Gastrocnemius medialis (tissue), 4 donors: ENCODE data around the gene NFAM1. TPM values are rescaled to one million over a fixed set of nuclear protein-coding genes. Genes with fewer than 3 reads are reported as not detected.

Experiments
- ATAC-seq, 2 donors: fragments of 150-250 bp; one replicate each; pipeline ENCODE4 v1.9.1; 2016
- DNase-seq, 2 donors: peaks; one replicate each; pipeline ENCODE4 v3.0.0-alpha.2; 2019
- H3K27ac ChIP-seq, 4 donors: fragments of 200-600 bp; sonication (generic); 1 replicate in 1 of 4; 2 replicates in 3 of 4; pipeline ENCODE4 v1.5.1; 2016 to 2018; ENCODE audit warnings: mild to moderate bottlenecking in 2 of 4, moderate library complexity in 1 of 4
- H3K27me3 ChIP-seq, 3 donors: fragments of 200-600 bp; sonication (generic) in 2 of 3; 1 replicate in 1 of 3; 2 replicates in 2 of 3; pipeline versions ENCODE4 v1.5.1 to v1.6.0; 2016 to 2019; ENCODE audit warnings: mild to moderate bottlenecking in 1 of 3, moderate library complexity in 1 of 3
- H3K36me3 ChIP-seq, 2 donors: fragments of 200-600 bp; sonication (generic) in 1 of 2; one replicate each; pipeline ENCODE4 v1.5.1; 2017 to 2018
- H3K4me1 ChIP-seq, 2 donors: fragments of 200-600 bp; sonication (generic) in 1 of 2; one replicate each; pipeline ENCODE4 v1.5.1; 2016 to 2017; ENCODE audit warnings: mild to moderate bottlenecking in 2 of 2
- H3K4me3 ChIP-seq, 4 donors: fragments of 200-600 bp; sonication (generic) in 3 of 4; 1 replicate in 1 of 4; 2 replicates in 3 of 4; pipeline ENCODE4 v1.5.1; 2016 to 2019; ENCODE audit warnings: mild to moderate bottlenecking in 2 of 4
- H3K9me3 ChIP-seq, 3 donors: fragments of 200-600 bp; sonication (generic) in 2 of 3; 1 replicate in 1 of 3; 2 replicates in 2 of 3; pipeline ENCODE4 v1.5.1; 2016 to 2019
- POLR2A ChIP-seq, 2 donors: fragments of 450-650 bp; IDR thresholded peaks; one replicate each; pipeline ENCODE4 v1.6.1; 2017; ENCODE audit warnings: antibody characterized with exemption in 2 of 2, mild to moderate bottlenecking in 2 of 2, moderate library complexity in 2 of 2
- in situ Hi-C, 4 donors: fragments of 200-750 bp; cut with MboI; loops; one replicate each; pipeline versions ENCODE4 v1.15.0 to v1.8.0; 2017; ENCODE audit warnings: low sequenced_read_pairs in 4 of 4
- intact Hi-C: fragments of 100-400 bp; cut with DNase I; formaldehyde crosslinking; loops from one replicate; pipeline ENCODE4 v1.15.1; 2023; ENCODE audit warnings: low total_unique reads
- total RNA-seq, 4 donors: library from RNA; depleted of rRNA; stranded (reverse); fragments of >200 nt; gene quantifications; one replicate each; pipeline versions ENCODE4 v1.1.0 to v1.2.3, GENCODE V29; 2016
- TF ChIP-seq, protein P1 (sequence below), 5 experiments: fragments of 450-650 bp in 3 of 5; fragments of 200-600 bp in 2 of 5; sonication (generic) in 2 of 5; IDR thresholded peaks in 4 of 5; conservative IDR thresholded peaks in 1 of 5; 1 replicate in 4 of 5; 2 replicates in 1 of 5; pipeline ENCODE4 v1.5.1; 2016 to 2019; ENCODE audit warnings: antibody characterized with exemption in 5 of 5, mild to moderate bottlenecking in 3 of 5, moderate library complexity in 3 of 5

NFAM1 gene
- total RNA-seq, 4 donors from 2014 or later, result 0.20 to 0.59 (median 0.58) TPM; not detected in 1

DNA sequence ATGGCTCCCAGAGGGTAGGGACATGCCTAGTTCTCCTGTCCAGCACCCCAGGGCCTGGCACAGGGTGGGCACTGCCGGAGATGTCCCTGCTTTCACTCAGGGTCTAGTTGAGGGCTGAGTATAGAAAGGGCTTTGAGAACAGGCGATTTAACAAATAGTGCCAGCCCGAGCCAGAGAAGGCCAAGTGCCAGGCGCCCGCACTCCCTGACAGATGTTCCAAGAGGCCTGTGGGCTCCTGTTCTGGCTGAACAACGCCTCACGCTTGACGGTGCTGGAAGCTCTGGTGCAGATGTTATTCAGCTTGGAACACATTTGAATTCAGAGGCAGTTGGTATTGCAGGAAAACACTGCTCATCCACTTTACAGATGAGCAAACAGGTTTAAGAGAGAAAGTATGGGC lies 46.5 kb downstream of the NFAM1 start:
- in situ Hi-C loops (no loop called here), intact Hi-C loops (no loop called here)
- H3K27me3 ChIP-seq, result no peaks in the 10 kb centered on the region
- no peaks in the 10 kb centered on the region for H3K9me3 ChIP-seq
- no peak overlapping the region for H3K27ac ChIP-seq
- no peak for TF ChIP-seq POLR2A (IDR thresholded peaks at IDR 0.05)
- TF ChIP-seq, protein P1, sequence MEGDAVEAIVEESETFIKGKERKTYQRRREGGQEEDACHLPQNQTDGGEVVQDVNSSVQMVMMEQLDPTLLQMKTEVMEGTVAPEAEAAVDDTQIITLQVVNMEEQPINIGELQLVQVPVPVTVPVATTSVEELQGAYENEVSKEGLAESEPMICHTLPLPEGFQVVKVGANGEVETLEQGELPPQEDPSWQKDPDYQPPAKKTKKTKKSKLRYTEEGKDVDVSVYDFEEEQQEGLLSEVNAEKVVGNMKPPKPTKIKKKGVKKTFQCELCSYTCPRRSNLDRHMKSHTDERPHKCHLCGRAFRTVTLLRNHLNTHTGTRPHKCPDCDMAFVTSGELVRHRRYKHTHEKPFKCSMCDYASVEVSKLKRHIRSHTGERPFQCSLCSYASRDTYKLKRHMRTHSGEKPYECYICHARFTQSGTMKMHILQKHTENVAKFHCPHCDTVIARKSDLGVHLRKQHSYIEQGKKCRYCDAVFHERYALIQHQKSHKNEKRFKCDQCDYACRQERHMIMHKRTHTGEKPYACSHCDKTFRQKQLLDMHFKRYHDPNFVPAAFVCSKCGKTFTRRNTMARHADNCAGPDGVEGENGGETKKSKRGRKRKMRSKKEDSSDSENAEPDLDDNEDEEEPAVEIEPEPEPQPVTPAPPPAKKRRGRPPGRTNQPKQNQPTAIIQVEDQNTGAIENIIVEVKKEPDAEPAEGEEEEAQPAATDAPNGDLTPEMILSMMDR (IDR thresholded peaks at IDR 0.05 in 4 of 5, conservative IDR thresholded peaks at IDR 0.05 in 1 of 5), result no peak
- ATAC-seq (no peak), DNase-seq (no peak)
- no peak overlapping the region for H3K4me3 ChIP-seq
- H3K4me1 ChIP-seq, result no peaks in the 10 kb centered on the region
- H3K36me3 ChIP-seq, result no peaks in the 10 kb centered on the region

GRCh38 chr22:42384506-42384905 lies 47.7 kb downstream of the NFAM1 start:
- H3K27ac ChIP-seq, result no peak overlapping the region
- ATAC-seq, result no peak
- in situ Hi-C loops, result no loop called here
- H3K36me3 ChIP-seq, result no peaks in the 10 kb centered on the region
- TF ChIP-seq, protein P1 (IDR thresholded peaks at IDR 0.05 in 4 of 5, conservative IDR thresholded peaks at IDR 0.05 in 1 of 5), result no peak
- no peak for TF ChIP-seq POLR2A (IDR thresholded peaks at IDR 0.05)
- no peaks in the 10 kb centered on the region for H3K4me1 ChIP-seq
- DNase-seq, result no peak
- intact Hi-C loops, result no loop called here
- H3K4me3 ChIP-seq, result no peak overlapping the region
- H3K9me3 ChIP-seq, result no peaks in the 10 kb centered on the region
- H3K27me3 ChIP-seq, result no peaks in the 10 kb centered on the region

DNA sequence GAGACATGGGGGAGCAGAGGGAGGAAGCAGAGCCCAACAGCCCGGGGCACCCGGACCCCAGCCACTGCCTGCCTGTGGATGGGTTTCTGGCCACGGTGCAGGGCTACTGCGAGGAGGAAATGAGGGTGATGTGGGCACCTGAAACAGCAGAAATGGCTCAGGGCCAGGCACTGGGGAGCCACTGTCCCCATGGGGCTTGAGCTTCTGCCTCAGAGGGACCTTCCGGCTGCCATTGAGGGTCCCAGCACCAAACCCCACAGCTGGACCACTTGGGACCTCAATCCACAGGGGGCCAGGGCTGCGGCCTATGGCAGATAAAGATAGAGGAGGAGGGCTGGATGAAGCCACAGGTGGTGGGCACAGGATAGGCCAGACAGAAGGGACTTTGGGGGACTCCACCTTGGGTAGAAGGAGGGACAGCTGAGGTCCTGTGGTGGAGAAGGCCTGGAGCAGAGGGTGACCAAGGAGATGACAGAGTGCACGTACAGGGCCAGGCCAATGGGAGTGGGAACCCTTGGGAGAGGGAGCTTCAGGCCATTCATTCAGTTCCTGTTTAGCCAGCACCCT lies 48.3 kb downstream of the NFAM1 start:
- TF ChIP-seq, protein P1 (IDR thresholded peaks at IDR 0.05 in 4 of 5, conservative IDR thresholded peaks at IDR 0.05 in 1 of 5), result no peak
- no peak for TF ChIP-seq POLR2A (IDR thresholded peaks at IDR 0.05)
- Histone ChIP-seq H3K9me3 (no peaks in the 10 kb centered on the region), H3K4me1 (no peaks in the 10 kb centered on the region), H3K36me3 (no peaks in the 10 kb centered on the region), H3K27me3 (no peaks in the 10 kb centered on the region), H3K27ac (no peak overlapping the region), H3K4me3 (no peak overlapping the region)
- intact Hi-C loops, result no loop called here
- ATAC-seq (no peak), DNase-seq (no peak)
- in situ Hi-C loops, result no loop called here

DNA sequence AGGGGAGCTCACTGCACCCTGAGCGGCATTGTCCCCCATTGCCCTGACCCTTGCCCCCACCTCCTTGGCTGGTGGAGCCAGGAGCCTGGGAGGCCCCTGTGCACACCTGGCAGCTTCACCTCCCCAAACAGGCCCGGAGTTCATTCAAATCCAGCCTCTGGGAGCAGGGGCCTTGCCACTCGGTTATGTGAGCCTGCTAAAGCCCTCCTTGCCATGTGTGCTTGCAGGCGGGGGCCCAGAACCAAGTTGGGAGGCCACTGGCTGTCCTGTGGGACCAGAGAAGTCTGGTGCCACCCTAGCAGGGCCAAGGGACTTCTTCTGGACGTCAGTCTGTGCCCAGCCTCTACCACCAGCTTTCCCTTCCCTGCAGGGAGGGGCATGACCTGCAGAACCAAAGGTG lies 48.9 kb downstream of the NFAM1 start:
- TF ChIP-seq POLR2A (IDR thresholded peaks at IDR 0.05), result no peak
- TF ChIP-seq, protein P1 (IDR thresholded peaks at IDR 0.05 in 4 of 5, conservative IDR thresholded peaks at IDR 0.05 in 1 of 5), result no peak
- Histone ChIP-seq H3K4me3 (no peak overlapping the region), H3K27me3 (no peaks in the 10 kb centered on the region), H3K36me3 (no peaks in the 10 kb centered on the region), H3K27ac (no peak overlapping the region), H3K4me1 (no peaks in the 10 kb centered on the region), H3K9me3 (no peaks in the 10 kb centered on the region)
- DNase-seq (no peak), ATAC-seq (no peak)
- in situ Hi-C loops (no loop called here), intact Hi-C loops (no loop called here)
